GM12878 (cell line): ENCODE results near the gene PRPF40B. TPM values are rescaled to one million over a fixed set of nuclear protein-coding genes. Genes with fewer than 3 reads are reported as not detected.

Experiments used
- ATAC-seq: fragments of 200-7000 bp; cut with Tn5 transposase; 3 replicates; pipeline ENCODE4 v1.9.1; 2020; ENCODE audit warnings: mild to moderate bottlenecking, moderate library complexity
- BruUV-seq: library from RNA; stranded (reverse); fragments of 400-500 nt; replicated peaks from 2 replicates; lab custom pipeline; 2021; lab: Mats Ljungman, UMichigan
- CTCF ChIA-PET: fragments of 300-600 bp; sonication (Branson Sonifier 250); formaldehyde crosslinking; extraction: SDS; loops from one replicate; lab custom pipeline; 2021; ENCODE audit warnings: inconsistent platforms; lab: Yijun Ruan, JAX
- POLR2A ChIA-PET: fragments of 350-600 bp; formaldehyde crosslinking; extraction: SDS; loops from one replicate; lab custom pipeline; 2021; ENCODE audit warnings: inconsistent platforms; lab: Charles Lee
- RAD21 ChIA-PET: fragments of 300-600 bp; sonication (Branson Sonifier 250); formaldehyde crosslinking; loops from one replicate; lab custom pipeline; 2023; ENCODE audit warnings: antibody characterized with exemption; ENCODE audit not compliant: unreplicated experiment; lab: Charles Lee
- SMC1A ChIA-PET: fragments of 300-600 bp; sonication (Branson Sonifier 250); formaldehyde crosslinking; loops from one replicate; lab custom pipeline; 2023; ENCODE audit not compliant: unreplicated experiment, uncharacterized antibody; lab: Charles Lee
- DNase-seq: peaks from one replicate; pipeline ENCODE4 v3.0.0-alpha.2; 2011; ENCODE audit warnings: low read depth, low spot score
- FAIRE-seq: peaks from 3 replicates; lab custom pipeline; 2011; peaks lifted over from hg19 to GRCh38; lab: Jason Lieb, UNC
- H2AFZ ChIP-seq: 2 replicates; pipeline ENCODE4 v1.6.0; 2011; ENCODE audit warnings: low read depth, low read length, control low read depth; ENCODE audit not compliant: control insufficient read depth
- H3K27ac ChIP-seq: 2 replicates; pipeline ENCODE4 v1.5.1; 2011; ENCODE audit warnings: control low read depth; ENCODE audit not compliant: control insufficient read depth, insufficient read depth
- H3K27me3 ChIP-seq, 2 experiments: replicated peaks in 1 of 2; 2 replicates each; pipeline versions ENCODE4 v1.6.0 to v1.6.1; 2011; ENCODE audit warnings: low read length in 1 of 2; ENCODE audit not compliant: control insufficient read depth in 2 of 2, insufficient read depth in 2 of 2
- H3K36me3 ChIP-seq, 2 experiments: 2 replicates each; pipeline ENCODE4 v1.5.1; 2011; ENCODE audit warnings: low read length in 1 of 2; ENCODE audit not compliant: control insufficient read depth in 2 of 2, insufficient read depth in 2 of 2
- H3K4me1 ChIP-seq: 2 replicates; pipeline ENCODE4 v1.6.1; 2011; ENCODE audit warnings: mild to moderate bottlenecking, low read length, moderate library complexity, mixed read lengths; ENCODE audit not compliant: control insufficient read depth, insufficient read depth
- H3K4me2 ChIP-seq: 2 replicates; pipeline ENCODE4 v1.6.0; 2011; ENCODE audit warnings: control low read depth; ENCODE audit not compliant: control insufficient read depth, insufficient read depth
- H3K4me3 ChIP-seq: fragments of 200-600 bp; sonication (generic); 2 replicates; pipeline ENCODE4 v1.5.1; 2016
- H3K79me2 ChIP-seq: 2 replicates; pipeline ENCODE4 v1.6.0; 2011; ENCODE audit warnings: low read length; ENCODE audit not compliant: control insufficient read depth, insufficient read depth
- H3K9ac ChIP-seq: 2 replicates; pipeline ENCODE4 v1.8.0; 2011; ENCODE audit warnings: low read length, control low read depth, mixed read lengths; ENCODE audit not compliant: control insufficient read depth, insufficient read depth
- H3K9me3 ChIP-seq: replicated peaks from 3 replicates; pipeline ENCODE4 v1.5.1; 2011; ENCODE audit warnings: mild to moderate bottlenecking, low read length; ENCODE audit not compliant: control insufficient read depth, insufficient read depth
- H4K20me1 ChIP-seq: 2 replicates; pipeline ENCODE4 v1.6.0; 2011; ENCODE audit not compliant: control insufficient read depth, insufficient read depth
- BCL11A ChIP-seq: IDR thresholded peaks from 2 replicates; pipeline ENCODE4 v1.6.1; 2011; ENCODE audit warnings: low read depth, low read length
- BMI1 ChIP-seq: fragments of 450-650 bp; IDR thresholded peaks from 2 replicates; pipeline ENCODE4 v1.6.1; 2016; ENCODE audit warnings: mild to moderate bottlenecking, moderate library complexity, borderline replicate concordance
- E2F4 ChIP-seq: IDR thresholded peaks from 2 replicates; pipeline ENCODE4 v1.6.1; 2012; ENCODE audit warnings: low read depth, low read length, improper control_type of control experiment
- KAT2A ChIP-seq: conservative IDR thresholded peaks from 2 replicates; pipeline ENCODE4 v1.6.1; 2011; ENCODE audit warnings: low read depth, low read length; ENCODE audit not compliant: control insufficient read depth
- MYB ChIP-seq: fragments of 150-350 bp; IDR thresholded peaks from 2 replicates; pipeline ENCODE4 v1.6.1; 2014; ENCODE audit warnings: mild to moderate bottlenecking, low read depth, low read length, borderline replicate concordance
- NFXL1 ChIP-seq: fragments of 450-650 bp; IDR thresholded peaks from 2 replicates; pipeline ENCODE4 v1.6.1; 2017; ENCODE audit warnings: antibody characterized with exemption, mild to moderate bottlenecking, borderline replicate concordance
- NFYB ChIP-seq: IDR thresholded peaks from 2 replicates; pipeline ENCODE4 v1.6.1; 2011; ENCODE audit warnings: low read depth, mild to moderate bottlenecking, low read length, improper control_type of control experiment, moderate library complexity; ENCODE audit not compliant: insufficient read depth
- NKRF ChIP-seq: fragments of 450-650 bp; conservative IDR thresholded peaks from 2 replicates; pipeline ENCODE4 v1.6.1; 2017; ENCODE audit warnings: mild to moderate bottlenecking, moderate library complexity
- NR2C1 ChIP-seq: fragments of 450-650 bp; IDR thresholded peaks from 2 replicates; pipeline ENCODE4 v1.6.1; 2017; ENCODE audit warnings: antibody characterized with exemption, mild to moderate bottlenecking, moderate library complexity
- NR2C2 ChIP-seq: IDR thresholded peaks from 2 replicates; pipeline ENCODE4 v1.6.1; 2011; ENCODE audit warnings: borderline replicate concordance, low read depth; ENCODE audit not compliant: control insufficient read depth, insufficient read length
- PKNOX1 ChIP-seq: fragments of 450-650 bp; IDR thresholded peaks from 2 replicates; pipeline ENCODE4 v1.6.1; 2016; ENCODE audit warnings: mild to moderate bottlenecking
- RCOR1 ChIP-seq: conservative IDR thresholded peaks from 2 replicates; pipeline ENCODE4 v1.6.1; 2012; ENCODE audit warnings: low read depth, low read length, improper control_type of control experiment
- RUNX3 ChIP-seq: IDR thresholded peaks from 2 replicates; pipeline ENCODE4 v1.6.1; 2012; ENCODE audit warnings: low read length, inconsistent platforms
- SPI1 ChIP-seq: IDR thresholded peaks from 2 replicates; pipeline ENCODE4 v1.6.1; 2011; ENCODE audit warnings: low read depth, mild to moderate bottlenecking, low read length, moderate library complexity, borderline replicate concordance; ENCODE audit not compliant: insufficient read depth
- SREBF1 ChIP-seq: IDR thresholded peaks from 2 replicates; pipeline ENCODE4 v1.6.1; 2012; ENCODE audit warnings: mild to moderate bottlenecking, low read length
- TCF12 ChIP-seq: IDR thresholded peaks from 2 replicates; pipeline ENCODE4 v1.6.1; 2011; ENCODE audit warnings: low read depth, mild to moderate bottlenecking, low read length
- YY1 ChIP-seq: IDR thresholded peaks from 2 replicates; pipeline ENCODE4 v1.6.1; 2011; ENCODE audit warnings: low read depth, mild to moderate bottlenecking, low read length
- ZNF24 ChIP-seq: fragments of 450-650 bp; IDR thresholded peaks from 2 replicates; pipeline ENCODE4 v1.6.1; 2017; ENCODE audit warnings: antibody characterized with exemption, mild to moderate bottlenecking
- ZNF622 ChIP-seq: fragments of 450-650 bp; IDR thresholded peaks from 2 replicates; pipeline ENCODE4 v1.6.1; 2017; ENCODE audit warnings: mild to moderate bottlenecking, inconsistent platforms
- WGBS: methylation state at CpG from one replicate; pipeline ENCODE4 v1.1.6; 2016; ENCODE audit warnings: low lambda C conversion rate; ENCODE audit not compliant: insufficient replicate concordance, insufficient coverage; ENCODE audit errors: missing lambda C conversion rate; 5-methylcytosine and 5-hydroxymethylcytosine counted together
- in situ Hi-C: fragments of 300-500 bp; cut with MboI; formaldehyde crosslinking; loops from 9 replicates; pipeline ENCODE4 v1.14.3; 2018; ENCODE audit warnings: mixed read lengths
- intact Hi-C: fragments of 100-400 bp; cut with micrococcal nuclease; formaldehyde crosslinking; loops from one replicate; pipeline ENCODE4 v1.14.2; 2022; ENCODE audit not compliant: unreplicated experiment
- polyA plus RNA-seq, 11 experiments: library from polyadenylated mRNA; depleted of rRNA in 4 of 11; unstranded in 6 of 11; stranded (reverse) in 5 of 11; fragments of >200 nt; fragmentation: Nextera tagmentation in 4 of 11; fragmentation: Illumina TruSeq in 1 of 11; extraction: Ambion mirVana in 4 of 11; extraction: Trizol in 1 of 11; gene quantifications; 1 replicate in 1 of 11; 2 replicates in 10 of 11; pipeline versions ENCODE4 v1.2.1 to v1.2.3, GENCODE V29; 2011 to 2016; ENCODE audit warnings: inconsistent platforms in 2 of 11, missing spikeins in 2 of 11, low read depth in 1 of 11
- total RNA-seq, 4 experiments: library from RNA; depleted of rRNA in 3 of 4; stranded (reverse); fragments of >200 nt in 3 of 4; fragmentation: Illumina TruSeq in 1 of 4; extraction: Trizol in 1 of 4; gene quantifications; 2 replicates each; pipeline versions ENCODE4 v1.2.1 to v1.2.3, GENCODE V29; 2013 to 2021
- TF ChIP-seq, protein P1 (sequence below): fragments of 450-650 bp; IDR thresholded peaks from 2 replicates; pipeline ENCODE4 v1.6.1; 2017; ENCODE audit warnings: borderline replicate concordance

PRPF40B gene
- total and polyA plus RNA-seq, 10 of the 15 experiments (the other 5 are each of a cell fraction or from before 2014, with no cell fraction given): 0.31 to 17.9 (median 7.3) TPM

GRCh38 chr12:49651855-49652254 lies 28.5 kb downstream of the PRPF40B start:
- no peak for FAIRE-seq
- WGBS: 90% methylated on average over 8 of the region's 8 CpGs
- in situ Hi-C loops: no loop called here
- H3K9me3 ChIP-seq: no peaks in the 10 kb centered on the region
- no peak overlapping the region for H2AFZ ChIP-seq
- SMC1A ChIA-PET: interaction anchor here (0.7 to 10.9 kb wide), 4 partner anchors 28 to 63 kb away, joined by 3 to 191 read pairs (median 4); partner anchors contain the start of gene FMNL3
- no peaks in the 10 kb centered on the region; the same call in 1 of the 2 replicates for H4K20me1 ChIP-seq
- RAD21 ChIA-PET: interaction anchor here (1.1 kb wide), 1 partner anchor 11 kb away, joined by 3 read pairs; no protein-coding TSS in a partner anchor
- intact Hi-C loops: no loop called here
- no peak for DNase-seq
- H3K79me2 ChIP-seq: no peaks in the 10 kb centered on the region
- ATAC-seq: no peak
- no peak overlapping the region for H3K4me3 ChIP-seq
- no TSS peak for BruUV-seq
- no peak overlapping the region for H3K9ac ChIP-seq
- no peak overlapping the region for H3K27ac ChIP-seq
- TF ChIP-seq BMI1: no peak
- TF ChIP-seq SPI1: no peak
- no peak for TF ChIP-seq ZNF622
- no peak for TF ChIP-seq NFXL1
- TF ChIP-seq MYB: no peak
- TF ChIP-seq KAT2A: no peak
- TF ChIP-seq TCF12: no peak
- TF ChIP-seq BCL11A: no peak
- TF ChIP-seq E2F4: no peak
- TF ChIP-seq PKNOX1: no peak
- no peak for TF ChIP-seq NFYB
- no peak for TF ChIP-seq SREBF1
- TF ChIP-seq, protein P1, sequence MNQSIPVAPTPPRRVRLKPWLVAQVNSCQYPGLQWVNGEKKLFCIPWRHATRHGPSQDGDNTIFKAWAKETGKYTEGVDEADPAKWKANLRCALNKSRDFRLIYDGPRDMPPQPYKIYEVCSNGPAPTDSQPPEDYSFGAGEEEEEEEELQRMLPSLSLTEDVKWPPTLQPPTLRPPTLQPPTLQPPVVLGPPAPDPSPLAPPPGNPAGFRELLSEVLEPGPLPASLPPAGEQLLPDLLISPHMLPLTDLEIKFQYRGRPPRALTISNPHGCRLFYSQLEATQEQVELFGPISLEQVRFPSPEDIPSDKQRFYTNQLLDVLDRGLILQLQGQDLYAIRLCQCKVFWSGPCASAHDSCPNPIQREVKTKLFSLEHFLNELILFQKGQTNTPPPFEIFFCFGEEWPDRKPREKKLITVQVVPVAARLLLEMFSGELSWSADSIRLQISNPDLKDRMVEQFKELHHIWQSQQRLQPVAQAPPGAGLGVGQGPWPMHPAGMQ: no peak
- no peak for TF ChIP-seq NR2C1
- no peak for TF ChIP-seq YY1
- no peak for TF ChIP-seq NKRF
- TF ChIP-seq RUNX3: no peak
- TF ChIP-seq RCOR1: no peak
- TF ChIP-seq ZNF24: no peak
- TF ChIP-seq NR2C2: no peak
- POLR2A ChIA-PET: interaction anchor here (2.6 kb wide), 1 partner anchor 11 kb away, joined by 6 read pairs; no protein-coding TSS in a partner anchor
- H3K4me2 ChIP-seq: no peak overlapping the region
- peaks cover 46 to 47% of the 10 kb centered on the region in 2 experiments for H3K36me3 ChIP-seq
- H3K27me3 ChIP-seq: no peaks in the 10 kb centered on the region
- no peaks in the 10 kb centered on the region for H3K4me1 ChIP-seq
- CTCF ChIA-PET: interaction anchor here (0.7 to 2.6 kb wide), 6 partner anchors 8 to 293 kb away, joined by 3 to 16 read pairs (median 4); partner anchors contain the start of gene FMNL3
